ENCODE data around the gene NCBP3.

- TF ChIP-seq TCF7L2 (IDR thresholded peaks at IDR 0.05; ENCODE audit: borderline replicate concordance, low read depth, low read length) (no peak), RBAK (tag by site-specific recombination; IDR thresholded peaks at IDR 0.05) (no peak), PATZ1 (tag by site-specific recombination; IDR thresholded peaks at IDR 0.05) (no peak), CTCF (tag by site-specific recombination; IDR thresholded peaks at IDR 0.05) (no peak), ZFP3 (tag by site-specific recombination; IDR thresholded peaks at IDR 0.05; ENCODE audit: low read depth) (no peak), ZNF133 (tag by site-specific recombination; IDR thresholded peaks at IDR 0.05) (no peak)
Observed at GRCh38 chr17:3792481-3792880, 53.6 kb downstream of the NCBP3 start.

Data from HEK293 (cell line).